ENCODE measurements around the gene MAD2L1.

GRCh38 chr4:120064887-120065286, 1.8 kb downstream of the MAD2L1 start:
- TF ChIP-seq, protein P1, sequence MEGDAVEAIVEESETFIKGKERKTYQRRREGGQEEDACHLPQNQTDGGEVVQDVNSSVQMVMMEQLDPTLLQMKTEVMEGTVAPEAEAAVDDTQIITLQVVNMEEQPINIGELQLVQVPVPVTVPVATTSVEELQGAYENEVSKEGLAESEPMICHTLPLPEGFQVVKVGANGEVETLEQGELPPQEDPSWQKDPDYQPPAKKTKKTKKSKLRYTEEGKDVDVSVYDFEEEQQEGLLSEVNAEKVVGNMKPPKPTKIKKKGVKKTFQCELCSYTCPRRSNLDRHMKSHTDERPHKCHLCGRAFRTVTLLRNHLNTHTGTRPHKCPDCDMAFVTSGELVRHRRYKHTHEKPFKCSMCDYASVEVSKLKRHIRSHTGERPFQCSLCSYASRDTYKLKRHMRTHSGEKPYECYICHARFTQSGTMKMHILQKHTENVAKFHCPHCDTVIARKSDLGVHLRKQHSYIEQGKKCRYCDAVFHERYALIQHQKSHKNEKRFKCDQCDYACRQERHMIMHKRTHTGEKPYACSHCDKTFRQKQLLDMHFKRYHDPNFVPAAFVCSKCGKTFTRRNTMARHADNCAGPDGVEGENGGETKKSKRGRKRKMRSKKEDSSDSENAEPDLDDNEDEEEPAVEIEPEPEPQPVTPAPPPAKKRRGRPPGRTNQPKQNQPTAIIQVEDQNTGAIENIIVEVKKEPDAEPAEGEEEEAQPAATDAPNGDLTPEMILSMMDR (conservative IDR thresholded peaks at IDR 0.05; ENCODE audit: low read length): no peak
- no peak for TF ChIP-seq EZH2phosphoT487 (IDR thresholded peaks at IDR 0.05; ENCODE audit: borderline replicate concordance, low read depth, low read length)

Measured in OCI-LY7 (cell line).